HepG2 (cell line): ENCODE data around the gene CUL2.

Experiments used
- GTF2F1 ChIP-seq: fragments of 150-350 bp; IDR thresholded peaks from 2 replicates; pipeline ENCODE4 v1.6.1; 2014; ENCODE audit warnings: low read length
- KLF6 ChIP-seq: IDR thresholded peaks from 2 replicates; pipeline ENCODE4 v1.8.0; 2016; ENCODE audit warnings: missing biosample characterization, missing genetic modification reagents
- MAZ ChIP-seq, 2 experiments: sonication (generic) in 1 of 2; formaldehyde crosslinking in 1 of 2; IDR thresholded peaks; 2 replicates each; pipeline versions ENCODE4 v1.5.0 to v1.6.1; 2012 to 2020; ENCODE audit warnings: low read depth in 2 of 2, mild to moderate bottlenecking in 2 of 2, borderline replicate concordance in 1 of 2, improper control_type of control experiment in 1 of 2, low read length in 1 of 2, missing genetic modification reagents in 1 of 2, moderate library complexity in 1 of 2
- POLR2A ChIP-seq, 2 experiments: IDR thresholded peaks; 2 replicates each; pipeline ENCODE4 v1.6.1; 2011; ENCODE audit warnings: low read depth in 2 of 2, low read length in 2 of 2, mild to moderate bottlenecking in 1 of 2, moderate library complexity in 1 of 2; ENCODE audit not compliant: insufficient read depth in 1 of 2
- RNF2 ChIP-seq: fragments of 450-650 bp; conservative IDR thresholded peaks from 2 replicates; pipeline ENCODE4 v1.6.1; 2016; ENCODE audit warnings: low read depth
- SP1 ChIP-seq, 2 experiments: fragments of 450-650 bp in 1 of 2; sonication (generic) in 1 of 2; formaldehyde crosslinking in 1 of 2; IDR thresholded peaks; 2 replicates each; pipeline versions ENCODE4 v1.4.0 to v1.6.1; 2016 to 2020; ENCODE audit warnings: missing genetic modification reagents in 1 of 2
- TCF12 ChIP-seq, 2 experiments: fragments of 450-650 bp in 1 of 2; sonication (generic) in 1 of 2; formaldehyde crosslinking in 1 of 2; IDR thresholded peaks; 2 replicates each; pipeline versions ENCODE4 v1.6.1 to v1.8.0; 2017 to 2022; ENCODE audit warnings: antibody characterized with exemption in 1 of 2, mild to moderate bottlenecking in 1 of 2, missing genetic modification reagents in 1 of 2, moderate library complexity in 1 of 2
- YY1 ChIP-seq: IDR thresholded peaks from 2 replicates; pipeline ENCODE4 v1.6.1; 2011; ENCODE audit warnings: low read length, low read depth, moderate library complexity, mild to moderate bottlenecking; ENCODE audit not compliant: insufficient read depth, insufficient replicate concordance
- TF ChIP-seq, protein P1 (sequence below): sonication (generic); formaldehyde crosslinking; IDR thresholded peaks from 2 replicates; pipeline ENCODE4 v1.5.0; 2020; ENCODE audit warnings: mild to moderate bottlenecking, missing genetic modification reagents, moderate library complexity
- TF ChIP-seq, protein P2 (sequence below): sonication (generic); formaldehyde crosslinking; IDR thresholded peaks from 2 replicates; pipeline ENCODE4 v1.5.0; 2020; ENCODE audit warnings: mild to moderate bottlenecking, missing genetic modification reagents
- TF ChIP-seq, protein P3 (sequence below): sonication (generic); IDR thresholded peaks from 2 replicates; pipeline ENCODE4 v1.6.1; 2016; ENCODE audit warnings: low read depth, borderline replicate concordance

DNA sequence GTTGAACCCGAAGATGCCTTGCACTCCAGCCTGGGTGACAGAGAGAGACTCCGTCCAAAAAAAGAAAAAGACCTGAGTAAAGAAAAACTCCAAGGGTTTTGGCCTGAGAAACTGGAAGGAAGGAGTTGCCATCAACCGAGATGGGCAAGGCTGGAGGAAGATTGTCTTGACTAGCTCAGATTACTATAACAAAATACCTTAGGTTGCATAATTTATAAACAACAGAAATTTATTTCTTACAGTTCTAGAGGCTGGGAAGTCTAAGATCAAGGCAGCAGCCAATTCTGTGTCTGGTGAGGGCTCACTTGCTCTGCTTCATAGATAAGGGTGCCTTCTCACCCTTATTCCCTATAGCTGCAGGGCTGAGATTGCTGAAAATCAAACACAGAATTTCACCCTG lies 91.2 kb downstream of the CUL2 start:
- TF ChIP-seq, protein P1, sequence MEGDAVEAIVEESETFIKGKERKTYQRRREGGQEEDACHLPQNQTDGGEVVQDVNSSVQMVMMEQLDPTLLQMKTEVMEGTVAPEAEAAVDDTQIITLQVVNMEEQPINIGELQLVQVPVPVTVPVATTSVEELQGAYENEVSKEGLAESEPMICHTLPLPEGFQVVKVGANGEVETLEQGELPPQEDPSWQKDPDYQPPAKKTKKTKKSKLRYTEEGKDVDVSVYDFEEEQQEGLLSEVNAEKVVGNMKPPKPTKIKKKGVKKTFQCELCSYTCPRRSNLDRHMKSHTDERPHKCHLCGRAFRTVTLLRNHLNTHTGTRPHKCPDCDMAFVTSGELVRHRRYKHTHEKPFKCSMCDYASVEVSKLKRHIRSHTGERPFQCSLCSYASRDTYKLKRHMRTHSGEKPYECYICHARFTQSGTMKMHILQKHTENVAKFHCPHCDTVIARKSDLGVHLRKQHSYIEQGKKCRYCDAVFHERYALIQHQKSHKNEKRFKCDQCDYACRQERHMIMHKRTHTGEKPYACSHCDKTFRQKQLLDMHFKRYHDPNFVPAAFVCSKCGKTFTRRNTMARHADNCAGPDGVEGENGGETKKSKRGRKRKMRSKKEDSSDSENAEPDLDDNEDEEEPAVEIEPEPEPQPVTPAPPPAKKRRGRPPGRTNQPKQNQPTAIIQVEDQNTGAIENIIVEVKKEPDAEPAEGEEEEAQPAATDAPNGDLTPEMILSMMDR (CRISPR knock-in tag) = no peak
- TF ChIP-seq, protein P2, sequence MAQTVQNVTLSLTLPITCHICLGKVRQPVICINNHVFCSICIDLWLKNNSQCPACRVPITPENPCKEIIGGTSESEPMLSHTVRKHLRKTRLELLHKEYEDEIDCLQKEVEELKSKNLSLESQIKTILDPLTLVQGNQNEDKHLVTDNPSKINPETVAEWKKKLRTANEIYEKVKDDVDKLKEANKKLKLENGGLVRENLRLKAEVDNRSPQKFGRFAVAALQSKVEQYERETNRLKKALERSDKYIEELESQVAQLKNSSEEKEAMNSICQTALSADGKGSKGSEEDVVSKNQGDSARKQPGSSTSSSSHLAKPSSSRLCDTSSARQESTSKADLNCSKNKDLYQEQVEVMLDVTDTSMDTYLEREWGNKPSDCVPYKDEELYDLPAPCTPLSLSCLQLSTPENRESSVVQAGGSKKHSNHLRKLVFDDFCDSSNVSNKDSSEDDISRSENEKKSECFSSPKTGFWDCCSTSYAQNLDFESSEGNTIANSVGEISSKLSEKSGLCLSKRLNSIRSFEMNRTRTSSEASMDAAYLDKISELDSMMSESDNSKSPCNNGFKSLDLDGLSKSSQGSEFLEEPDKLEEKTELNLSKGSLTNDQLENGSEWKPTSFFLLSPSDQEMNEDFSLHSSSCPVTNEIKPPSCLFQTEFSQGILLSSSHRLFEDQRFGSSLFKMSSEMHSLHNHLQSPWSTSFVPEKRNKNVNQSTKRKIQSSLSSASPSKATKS = no peak
- TF ChIP-seq KLF6 (CRISPR knock-in tag) (no peak), RNF2 (no peak), MAZ (IDR thresholded peaks at IDR 0.05; ENCODE audit: borderline replicate concordance, low read depth, low read length) (no peak), MAZ (CRISPR knock-in tag; IDR thresholded peaks at IDR 0.05; ENCODE audit: low read depth) (no peak), POLR2A (IDR thresholded peaks at IDR 0.05; ENCODE audit: insufficient read depth in 1 of 2, low read depth in 2 of 2, low read length in 2 of 2) (no peak), GTF2F1 (no peak), SP1 (IDR thresholded peaks at IDR 0.05) (no peak), SP1 (CRISPR knock-in tag; IDR thresholded peaks at IDR 0.05) (no peak), TCF12 (IDR thresholded peaks at IDR 0.05) (no peak), TCF12 (CRISPR knock-in tag; IDR thresholded peaks at IDR 0.05) (no peak), YY1 (no peak)
- TF ChIP-seq, protein P3, sequence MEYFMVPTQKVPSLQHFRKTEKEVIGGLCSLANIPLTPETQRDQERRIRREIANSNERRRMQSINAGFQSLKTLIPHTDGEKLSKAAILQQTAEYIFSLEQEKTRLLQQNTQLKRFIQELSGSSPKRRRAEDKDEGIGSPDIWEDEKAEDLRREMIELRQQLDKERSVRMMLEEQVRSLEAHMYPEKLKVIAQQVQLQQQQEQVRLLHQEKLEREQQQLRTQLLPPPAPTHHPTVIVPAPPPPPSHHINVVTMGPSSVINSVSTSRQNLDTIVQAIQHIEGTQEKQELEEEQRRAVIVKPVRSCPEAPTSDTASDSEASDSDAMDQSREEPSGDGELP = no peak
